H9 (cell line): ENCODE results near the gene CHCHD1. TPM values are rescaled to one million over a fixed set of nuclear protein-coding genes. Genes with fewer than 3 reads are reported as not detected.

Experiments used
- DNase-seq: peaks from one replicate; pipeline ENCODE4 v3.0.0-alpha.2; 2017
- H2AFZ ChIP-seq: one replicate; pipeline ENCODE4 v1.6.1; 2013; ENCODE audit warnings: mild to moderate bottlenecking, low read length, control low read depth, moderate library complexity
- H2AK5ac ChIP-seq: 2 replicates; pipeline ENCODE4 v1.6.1; 2013; ENCODE audit warnings: low read length, control low read depth, mixed read lengths; ENCODE audit not compliant: insufficient read length
- H2BK120ac ChIP-seq: one replicate; pipeline ENCODE4 v1.6.1; 2013; ENCODE audit warnings: low read depth, mild to moderate bottlenecking, low read length, control low read depth, inconsistent platforms; ENCODE audit not compliant: poor library complexity, severe bottlenecking
- H2BK12ac ChIP-seq: 2 replicates; pipeline ENCODE4 v1.6.1; 2013; ENCODE audit warnings: low read length, control low read depth, mixed read lengths, low read depth; ENCODE audit not compliant: insufficient read length
- H2BK15ac ChIP-seq: 2 replicates; pipeline ENCODE4 v1.6.1; 2013; ENCODE audit warnings: low read depth, low read length, control low read depth
- H2BK20ac ChIP-seq: one replicate; pipeline ENCODE4 v1.6.1; 2013; ENCODE audit warnings: low read depth, mild to moderate bottlenecking, low read length, control low read depth, inconsistent platforms; ENCODE audit not compliant: poor library complexity, severe bottlenecking
- H2BK5ac ChIP-seq: 2 replicates; pipeline ENCODE4 v1.6.1; 2013; ENCODE audit warnings: low read length, control low read depth, mixed read lengths; ENCODE audit not compliant: insufficient read length
- H3K14ac ChIP-seq: 2 replicates; pipeline ENCODE4 v1.6.1; 2013; ENCODE audit warnings: low read length, control low read depth; ENCODE audit not compliant: insufficient read depth
- H3K18ac ChIP-seq: 2 replicates; pipeline ENCODE4 v1.6.1; 2013; ENCODE audit warnings: low read depth, mild to moderate bottlenecking, mixed read lengths, low read length, control low read depth; ENCODE audit not compliant: insufficient read length
- H3K23ac ChIP-seq: 2 replicates; pipeline ENCODE4 v1.6.1; 2013; ENCODE audit warnings: low read length, control low read depth, mixed read lengths, low read depth; ENCODE audit not compliant: insufficient read length
- H3K23me2 ChIP-seq: 2 replicates; pipeline ENCODE4 v1.6.1; 2013; ENCODE audit warnings: low read depth, mild to moderate bottlenecking, mixed read lengths, low read length, control low read depth; ENCODE audit not compliant: insufficient read length, poor library complexity, severe bottlenecking
- H3K27ac ChIP-seq: 2 replicates; pipeline ENCODE4 v1.5.1; 2013; ENCODE audit warnings: low read length, control low read depth, mixed read lengths, low read depth; ENCODE audit not compliant: insufficient read length
- H3K27me3 ChIP-seq: 2 replicates; pipeline ENCODE4 v1.6.1; 2013; ENCODE audit warnings: low read length, control low read depth, inconsistent platforms; ENCODE audit not compliant: insufficient read depth
- H3K4ac ChIP-seq: 2 replicates; pipeline ENCODE4 v1.6.1; 2013; ENCODE audit warnings: low read depth, mild to moderate bottlenecking, control low read depth, inconsistent platforms, low read length, moderate library complexity
- H3K4me1 ChIP-seq: 2 replicates; pipeline ENCODE4 v1.6.1; 2013; ENCODE audit warnings: low read length, control low read depth, inconsistent platforms; ENCODE audit not compliant: insufficient read depth
- H3K4me2 ChIP-seq: 2 replicates; pipeline ENCODE4 v1.6.1; 2013; ENCODE audit warnings: low read length, control low read depth, mixed read lengths; ENCODE audit not compliant: insufficient read length, insufficient read depth
- H3K56ac ChIP-seq: 2 replicates; pipeline ENCODE4 v1.6.1; 2013; ENCODE audit warnings: low read depth, mild to moderate bottlenecking, mixed read lengths, low read length, control low read depth; ENCODE audit not compliant: insufficient read length
- H3K79me1 ChIP-seq: 2 replicates; pipeline ENCODE4 v1.6.1; 2013; ENCODE audit warnings: low read depth, mild to moderate bottlenecking, moderate library complexity, low read length, control low read depth, inconsistent platforms; ENCODE audit not compliant: insufficient read depth, poor library complexity, severe bottlenecking
- H3K79me2 ChIP-seq: 2 replicates; pipeline ENCODE4 v1.6.1; 2013; ENCODE audit warnings: low read length, control low read depth, inconsistent platforms; ENCODE audit not compliant: insufficient read depth
- H3K9ac ChIP-seq: 2 replicates; pipeline ENCODE4 v1.6.1; 2013; ENCODE audit warnings: low read length, control low read depth, mixed read lengths; ENCODE audit not compliant: insufficient read length; ENCODE audit errors: extremely low read depth
- H3K9me3 ChIP-seq: one replicate; pipeline ENCODE4 v1.6.1; 2013; ENCODE audit warnings: low read depth, low read length, inconsistent platforms; ENCODE audit not compliant: control insufficient read depth
- H3T11ph ChIP-seq: one replicate; pipeline ENCODE4 v1.6.1; 2013; ENCODE audit warnings: mild to moderate bottlenecking, low read length, control low read depth, inconsistent platforms
- H4K20me1 ChIP-seq: one replicate; pipeline ENCODE4 v1.6.1; 2013; ENCODE audit not compliant: control insufficient read depth, insufficient read length, insufficient read depth
- H4K5ac ChIP-seq: 2 replicates; pipeline ENCODE4 v1.6.1; 2013; ENCODE audit warnings: low read depth, mild to moderate bottlenecking, mixed read lengths, low read length, control low read depth; ENCODE audit not compliant: insufficient read length
- H4K8ac ChIP-seq: replicated peaks from 2 replicates; pipeline ENCODE4 v1.6.1; 2013; ENCODE audit warnings: low read length, control low read depth, mixed read lengths, low read depth; ENCODE audit not compliant: insufficient read length
- H4K91ac ChIP-seq: 2 replicates; pipeline ENCODE4 v1.6.1; 2013; ENCODE audit warnings: low read depth, mild to moderate bottlenecking, moderate library complexity, mixed read lengths, low read length, control low read depth; ENCODE audit not compliant: insufficient read length
- H3K27ac Mint-ChIP-seq, 3 experiments: 2 replicates in 2 of 3; 3 replicates in 1 of 3; pipeline ENCODE4 v1.8.0; 2020 to 2021; ENCODE audit warnings: mixed read lengths in 3 of 3, mild to moderate bottlenecking in 1 of 3, moderate library complexity in 1 of 3
- H3K27me3 Mint-ChIP-seq: 2 replicates; pipeline ENCODE4 v1.8.0; 2021; ENCODE audit warnings: low read depth, mild to moderate bottlenecking, moderate library complexity, mixed read lengths
- H3K36me3 Mint-ChIP-seq, 3 experiments: 2 replicates in 2 of 3; 3 replicates in 1 of 3; pipeline ENCODE4 v1.8.0; 2020 to 2021; ENCODE audit warnings: low read depth in 3 of 3, mixed read lengths in 3 of 3; ENCODE audit not compliant: insufficient read depth in 1 of 3
- H3K4me1 Mint-ChIP-seq, 2 experiments: 2 replicates each; pipeline ENCODE4 v1.8.0; 2020; ENCODE audit warnings: mixed read lengths in 2 of 2
- H3K4me3 Mint-ChIP-seq, 2 experiments: 2 replicates in 1 of 2; 3 replicates in 1 of 2; pipeline ENCODE4 v1.8.0; 2020 to 2021; ENCODE audit warnings: mild to moderate bottlenecking in 2 of 2, mixed read lengths in 2 of 2, moderate library complexity in 1 of 2
- H3K9me3 Mint-ChIP-seq, 2 experiments: 2 replicates in 1 of 2; 3 replicates in 1 of 2; pipeline ENCODE4 v1.8.0; 2020; ENCODE audit warnings: mild to moderate bottlenecking in 2 of 2, mixed read lengths in 2 of 2, moderate library complexity in 1 of 2
- WGBS: extraction: QIAGEN DNeasy Blood & Tissue Kit; methylation state at CpG from one replicate; pipeline ENCODE4 v1.1.7; 2013; ENCODE audit warnings: missing lambda C conversion rate, low lambda C conversion rate, mixed read lengths; ENCODE audit not compliant: insufficient read length; ENCODE audit errors: extremely low coverage; 5-methylcytosine and 5-hydroxymethylcytosine counted together
- total RNA-seq: library from RNA; stranded (reverse); gene quantifications from 2 replicates; pipeline ENCODE4 v1.2.1, GENCODE V29; 2021
- TF ChIP-seq, protein P1 (sequence below): fragments of 200-600 bp; sonication (generic); conservative IDR thresholded peaks from 3 replicates; pipeline ENCODE4 v1.8.0; 2021; ENCODE audit warnings: antibody characterized with exemption, mild to moderate bottlenecking

The CHCHD1 gene
- total RNA-seq, 1 experiment from 2014 or later = 45.9 TPM

DNA sequence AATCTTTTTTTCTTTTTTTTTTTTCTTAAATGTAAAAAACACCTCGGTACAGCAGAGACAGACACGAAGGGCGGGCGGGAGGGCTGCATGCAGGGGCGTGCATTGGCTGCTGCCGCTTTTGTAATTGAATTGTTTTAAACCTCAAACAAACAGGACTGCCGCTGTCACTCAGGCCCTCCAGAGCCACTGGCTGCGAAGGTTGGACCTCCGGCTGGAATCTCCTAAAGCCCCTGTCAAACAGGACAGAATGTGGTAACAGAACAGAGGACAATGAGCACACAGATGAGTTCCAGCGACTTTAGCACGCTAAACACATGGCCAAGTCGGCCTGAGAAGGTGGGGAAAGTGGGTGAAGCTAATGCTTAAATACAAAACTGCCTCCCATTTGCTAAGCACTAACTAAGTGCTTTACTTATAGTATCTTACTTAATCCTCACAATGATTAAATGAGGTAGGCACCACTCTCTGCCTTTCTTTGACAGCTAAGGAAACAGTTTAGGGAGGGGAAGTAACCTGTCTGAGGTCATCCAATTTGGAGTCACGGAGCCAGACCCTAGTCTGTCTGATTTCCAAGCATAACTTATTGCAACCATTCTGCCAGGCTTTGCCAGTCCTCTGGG lies 32.5 kb downstream of the CHCHD1 start:
- no peak overlapping the region for H3K18ac ChIP-seq
- H3K4me1 ChIP-seq = no peaks in the 10 kb centered on the region
- no peak overlapping the region for H2BK15ac ChIP-seq
- Mint-ChIP-seq H3K4me1 (peaks cover 11 to 12% of the 10 kb centered on the region in 2 experiments), H3K27ac (no peak overlapping the region), H3K9me3 (no peaks in the 10 kb centered on the region; a peak in 1 of 5 replicates), H3K36me3 (peaks cover 20 to 49% (median 25%) of the 10 kb centered on the region in 3 experiments; a peak in 6 of 7 replicates), H3K27me3 (no peaks in the 10 kb centered on the region), H3K4me3 (no peak overlapping the region)
- H2AK5ac ChIP-seq = no peak overlapping the region
- DNase-seq = no peak
- H2BK5ac ChIP-seq = no peak overlapping the region
- no peak overlapping the region for H3K4ac ChIP-seq
- H3K4me2 ChIP-seq = no peak overlapping the region
- H2AFZ ChIP-seq = no peak overlapping the region
- no peaks in the 10 kb centered on the region for H3K27me3 ChIP-seq
- peaks cover 2% of the 10 kb centered on the region for H3K23me2 ChIP-seq
- no peaks in the 10 kb centered on the region for H3K9me3 ChIP-seq
- TF ChIP-seq, protein P1, sequence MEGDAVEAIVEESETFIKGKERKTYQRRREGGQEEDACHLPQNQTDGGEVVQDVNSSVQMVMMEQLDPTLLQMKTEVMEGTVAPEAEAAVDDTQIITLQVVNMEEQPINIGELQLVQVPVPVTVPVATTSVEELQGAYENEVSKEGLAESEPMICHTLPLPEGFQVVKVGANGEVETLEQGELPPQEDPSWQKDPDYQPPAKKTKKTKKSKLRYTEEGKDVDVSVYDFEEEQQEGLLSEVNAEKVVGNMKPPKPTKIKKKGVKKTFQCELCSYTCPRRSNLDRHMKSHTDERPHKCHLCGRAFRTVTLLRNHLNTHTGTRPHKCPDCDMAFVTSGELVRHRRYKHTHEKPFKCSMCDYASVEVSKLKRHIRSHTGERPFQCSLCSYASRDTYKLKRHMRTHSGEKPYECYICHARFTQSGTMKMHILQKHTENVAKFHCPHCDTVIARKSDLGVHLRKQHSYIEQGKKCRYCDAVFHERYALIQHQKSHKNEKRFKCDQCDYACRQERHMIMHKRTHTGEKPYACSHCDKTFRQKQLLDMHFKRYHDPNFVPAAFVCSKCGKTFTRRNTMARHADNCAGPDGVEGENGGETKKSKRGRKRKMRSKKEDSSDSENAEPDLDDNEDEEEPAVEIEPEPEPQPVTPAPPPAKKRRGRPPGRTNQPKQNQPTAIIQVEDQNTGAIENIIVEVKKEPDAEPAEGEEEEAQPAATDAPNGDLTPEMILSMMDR = no peak
- H4K5ac ChIP-seq = no peak overlapping the region
- no peaks in the 10 kb centered on the region for H3K79me1 ChIP-seq
- no peak overlapping the region for H3K27ac ChIP-seq
- no peak overlapping the region for H3K56ac ChIP-seq
- no peak overlapping the region for H4K8ac ChIP-seq
- no CpG with 5 or more reads among the region's 13 CpGs for WGBS
- H4K91ac ChIP-seq = no peak overlapping the region
- no peak overlapping the region for H3K14ac ChIP-seq
- no peak overlapping the region for H2BK20ac ChIP-seq
- no peaks in the 10 kb centered on the region for H3K79me2 ChIP-seq
- no peak overlapping the region for H2BK12ac ChIP-seq
- H3T11ph ChIP-seq = no peak overlapping the region
- no peak overlapping the region for H3K9ac ChIP-seq
- no peaks in the 10 kb centered on the region for H4K20me1 ChIP-seq
- no peak overlapping the region for H2BK120ac ChIP-seq
- H3K23ac ChIP-seq = no peak overlapping the region
